ENCODE measurements around the gene TOR1AIP2. TPM values are rescaled to one million over a fixed set of nuclear protein-coding genes. Genes with fewer than 3 reads are reported as not detected.

TOR1AIP2 gene
- total and polyA plus RNA-seq, 4 donors: 9.4 to 64.7 (median 36.1) TPM

GRCh38 chr1:179917601-179918429 lies 40.2 kb upstream of the TOR1AIP2 start:
- H3K9me3 ChIP-seq (ENCODE audit: control insufficient read depth, low read length): no peaks in the 10 kb centered on the region
- H3K36me3 ChIP-seq (ENCODE audit: control insufficient read depth in 1 of 2, insufficient read depth in 2 of 2, low read length in 1 of 2): peaks cover 2 to 3% of the 10 kb centered on the region in 2 donors
- no peak overlapping the region for H3K27ac ChIP-seq (ENCODE audit: low read depth in 1 of 2, low read length in 2 of 2)
- 85% methylated on average over 10 of the region's 10 CpGs for WGBS, 2 donors
- intact Hi-C loops (cut with DNase I): no loop called here
- no peak for ATAC-seq (ENCODE audit: low FRiP score)
- no peak for DNase-seq
- H3K27me3 ChIP-seq (ENCODE audit: control insufficient read depth in 1 of 2, insufficient read depth in 2 of 2, low read length in 1 of 2): no peaks in the 10 kb centered on the region
- H3K4me1 ChIP-seq (ENCODE audit: control insufficient read depth in 1 of 2, insufficient read depth in 2 of 2, low read length in 2 of 2): no peaks in the 10 kb centered on the region
- H3K4me3 ChIP-seq (ENCODE audit: low read length in 2 of 2): no peak overlapping the region

- Histone ChIP-seq H3K4me3 (ENCODE audit: low read length in 2 of 2) (no peak overlapping the region), H3K27ac (ENCODE audit: low read depth in 1 of 2, low read length in 2 of 2) (no peak overlapping the region), H3K36me3 (ENCODE audit: control insufficient read depth in 1 of 2, insufficient read depth in 2 of 2, low read length in 1 of 2) (no peaks in the 10 kb centered on the region), H3K9me3 (ENCODE audit: control insufficient read depth, low read length) (no peaks in the 10 kb centered on the region), H3K4me1 (ENCODE audit: control insufficient read depth in 1 of 2, insufficient read depth in 2 of 2, low read length in 2 of 2) (no peaks in the 10 kb centered on the region), H3K27me3 (ENCODE audit: control insufficient read depth in 1 of 2, insufficient read depth in 2 of 2, low read length in 1 of 2) (no peaks in the 10 kb centered on the region)
- ATAC-seq (ENCODE audit: low FRiP score) (no peak), DNase-seq (no peak)
- intact Hi-C loops (cut with DNase I): no loop called here
- 95 to 96% methylated on average over 3 of the region's 3 CpGs for WGBS, 2 donors
These were observed 34.2 kb upstream of the TOR1AIP2 start for GRCh38 chr1:179911812-179912211.

- no peak overlapping the region for H3K27ac ChIP-seq (ENCODE audit: low read depth in 1 of 2, low read length in 2 of 2)
- no peak overlapping the region for H3K4me3 ChIP-seq (ENCODE audit: low read length in 2 of 2)
- no peak for ATAC-seq (ENCODE audit: low FRiP score)
- no peaks in the 10 kb centered on the region for H3K36me3 ChIP-seq (ENCODE audit: control insufficient read depth in 1 of 2, insufficient read depth in 2 of 2, low read length in 1 of 2)
- WGBS, 2 donors: 67 to 80% methylated on average over 1 of the region's 1 CpG
- no peak for DNase-seq
- no peaks in the 10 kb centered on the region for H3K27me3 ChIP-seq (ENCODE audit: control insufficient read depth in 1 of 2, insufficient read depth in 2 of 2, low read length in 1 of 2)
- intact Hi-C loops (cut with DNase I): no loop called here
- H3K9me3 ChIP-seq (ENCODE audit: control insufficient read depth, low read length): no peaks in the 10 kb centered on the region
- H3K4me1 ChIP-seq (ENCODE audit: control insufficient read depth in 1 of 2, insufficient read depth in 2 of 2, low read length in 2 of 2): no peaks in the 10 kb centered on the region
These were observed 33.3 kb upstream of the TOR1AIP2 start for GRCh38 chr1:179910934-179911333.

GRCh38 chr1:179889589-179889988 lies 12.0 kb upstream of the TOR1AIP2 start:
- ATAC-seq (ENCODE audit: low FRiP score) (no peak), DNase-seq (no peak)
- H3K9me3 ChIP-seq (ENCODE audit: control insufficient read depth, low read length): no peaks in the 10 kb centered on the region
- H3K27me3 ChIP-seq (ENCODE audit: control insufficient read depth in 1 of 2, insufficient read depth in 2 of 2, low read length in 1 of 2): no peaks in the 10 kb centered on the region
- no peak overlapping the region for H3K27ac ChIP-seq (ENCODE audit: low read depth in 1 of 2, low read length in 2 of 2)
- WGBS, 2 donors: 67 to 69% methylated on average over 4 of the region's 4 CpGs
- H3K36me3 ChIP-seq (ENCODE audit: control insufficient read depth in 1 of 2, insufficient read depth in 2 of 2, low read length in 1 of 2): peaks cover 0 to 4% of the 10 kb centered on the region in 2 donors
- intact Hi-C loops (cut with DNase I): no loop called here
- no peak overlapping the region for H3K4me3 ChIP-seq (ENCODE audit: low read length in 2 of 2)
- no peaks in the 10 kb centered on the region for H3K4me1 ChIP-seq (ENCODE audit: control insufficient read depth in 1 of 2, insufficient read depth in 2 of 2, low read length in 2 of 2)

GRCh38 chr1:179888071-179888470 lies 10.5 kb upstream of the TOR1AIP2 start:
- Histone ChIP-seq H3K36me3 (ENCODE audit: control insufficient read depth in 1 of 2, insufficient read depth in 2 of 2, low read length in 1 of 2) (peaks cover 0 to 4% of the 10 kb centered on the region in 2 donors), H3K27ac (ENCODE audit: low read depth in 1 of 2, low read length in 2 of 2) (no peak overlapping the region), H3K4me3 (ENCODE audit: low read length in 2 of 2) (no peak overlapping the region), H3K4me1 (ENCODE audit: control insufficient read depth in 1 of 2, insufficient read depth in 2 of 2, low read length in 2 of 2) (no peaks in the 10 kb centered on the region), H3K9me3 (ENCODE audit: control insufficient read depth, low read length) (no peaks in the 10 kb centered on the region), H3K27me3 (ENCODE audit: control insufficient read depth in 1 of 2, insufficient read depth in 2 of 2, low read length in 1 of 2) (no peaks in the 10 kb centered on the region)
- DNase-seq: no peak
- ATAC-seq (ENCODE audit: low FRiP score): no peak
- intact Hi-C loops (cut with DNase I): no loop called here
- 45 to 60% methylated on average over 2 of the region's 2 CpGs for WGBS, 2 donors

GRCh38 chr1:179883745-179884138 lies 6.1 kb upstream of the TOR1AIP2 start:
- Histone ChIP-seq H3K9me3 (ENCODE audit: control insufficient read depth, low read length) (no peaks in the 10 kb centered on the region), H3K4me3 (ENCODE audit: low read length in 2 of 2) (peak overlapping the region; percentile 55 to 63), H3K27me3 (ENCODE audit: control insufficient read depth in 1 of 2, insufficient read depth in 2 of 2, low read length in 1 of 2) (no peaks in the 10 kb centered on the region), H3K36me3 (ENCODE audit: control insufficient read depth in 1 of 2, insufficient read depth in 2 of 2, low read length in 1 of 2) (peaks cover 0 to 2% of the 10 kb centered on the region in 2 donors), H3K27ac (ENCODE audit: low read depth in 1 of 2, low read length in 2 of 2) (no peak overlapping the region), H3K4me1 (ENCODE audit: control insufficient read depth in 1 of 2, insufficient read depth in 2 of 2, low read length in 2 of 2) (no peaks in the 10 kb centered on the region)
- DNase-seq: no peak
- intact Hi-C loops (cut with DNase I): loop anchor here in 1 of 2 donors (5.0 kb wide), 1 partner anchor 269 kb away; the partner anchor contains the start of gene QSOX1
- WGBS, 2 donors: 13 to 17% methylated on average over 4 of the region's 4 CpGs
- ATAC-seq (ENCODE audit: low FRiP score): no peak

- intact Hi-C loops (cut with DNase I): loop anchor here in 1 of 2 donors (5.0 kb wide), 1 partner anchor 269 kb away; the partner anchor contains the start of gene QSOX1
- Histone ChIP-seq H3K27me3 (ENCODE audit: control insufficient read depth in 1 of 2, insufficient read depth in 2 of 2, low read length in 1 of 2) (no peaks in the 10 kb centered on the region), H3K9me3 (ENCODE audit: control insufficient read depth, low read length) (no peaks in the 10 kb centered on the region), H3K36me3 (ENCODE audit: control insufficient read depth in 1 of 2, insufficient read depth in 2 of 2, low read length in 1 of 2) (peaks cover 0 to 2% of the 10 kb centered on the region in 2 donors), H3K4me3 (ENCODE audit: low read length in 2 of 2) (peak overlapping the region; percentile 55 to 63), H3K27ac (ENCODE audit: low read depth in 1 of 2, low read length in 2 of 2) (peak overlapping the region in 1 of 2 donors; percentile 54), H3K4me1 (ENCODE audit: control insufficient read depth in 1 of 2, insufficient read depth in 2 of 2, low read length in 2 of 2) (no peaks in the 10 kb centered on the region)
- ATAC-seq (ENCODE audit: low FRiP score) (peak; percentile 54), DNase-seq (no peak)
- WGBS, 2 donors: 0 to 1% methylated on average over 26 of the region's 26 CpGs
These were observed 5.6 kb upstream of the TOR1AIP2 start for GRCh38 chr1:179883040-179883744.

GRCh38 chr1:179882253-179883039 lies 4.8 kb upstream of the TOR1AIP2 start, which contains the start of gene TOR1AIP1:
TOR1AIP1 (plus strand) TSS chr1:179882285; CDS start chr1:179882503, 218 bp downstream.
- H3K9me3 ChIP-seq (ENCODE audit: control insufficient read depth, low read length): no peaks in the 10 kb centered on the region
- intact Hi-C loops (cut with DNase I): loop anchor here in 1 of 2 donors (1.0 to 5.0 kb wide), 2 partner anchors 72 to 270 kb away; partner anchors contain the start of genes CEP350 and QSOX1
- H3K27ac ChIP-seq (ENCODE audit: low read depth in 1 of 2, low read length in 2 of 2): peak within 1 kb of the TSS; percentile 25 to 89
- H3K27me3 ChIP-seq (ENCODE audit: control insufficient read depth in 1 of 2, insufficient read depth in 2 of 2, low read length in 1 of 2): no peaks in the 10 kb centered on the region
- H3K36me3 ChIP-seq (ENCODE audit: control insufficient read depth in 1 of 2, insufficient read depth in 2 of 2, low read length in 1 of 2): peaks cover 0 to 2% of the 10 kb centered on the region in 2 donors
- DNase-seq (peak; percentile 99), ATAC-seq (ENCODE audit: low FRiP score) (peak; percentile 98)
- H3K4me1 ChIP-seq (ENCODE audit: control insufficient read depth in 1 of 2, insufficient read depth in 2 of 2, low read length in 2 of 2): no peaks in the 10 kb centered on the region
- peak within 1 kb of the TSS; percentile 55 to 63 for H3K4me3 ChIP-seq (ENCODE audit: low read length in 2 of 2)
- WGBS, 2 donors: 0% methylated on average over 68 to 72 of the region's 72 CpGs
